Body of pancreas (tissue), 4 donors: Measurements from ENCODE around the gene C1orf167.

Experiments used
- POLR2A ChIP-seq, 3 donors: fragments of 450-650 bp; IDR thresholded peaks; one replicate each; pipeline ENCODE4 v1.6.1; 2016; ENCODE audit warnings: antibody characterized with exemption in 3 of 3, mild to moderate bottlenecking in 2 of 3
- TF ChIP-seq, protein P1 (sequence below), 7 experiments: fragments of 450-650 bp in 4 of 7; fragments of 200-600 bp in 3 of 7; sonication (generic) in 3 of 7; IDR thresholded peaks; one replicate each; pipeline ENCODE4 v1.5.1; 2016 to 2019; ENCODE audit warnings: antibody characterized with exemption in 7 of 7

DNA sequence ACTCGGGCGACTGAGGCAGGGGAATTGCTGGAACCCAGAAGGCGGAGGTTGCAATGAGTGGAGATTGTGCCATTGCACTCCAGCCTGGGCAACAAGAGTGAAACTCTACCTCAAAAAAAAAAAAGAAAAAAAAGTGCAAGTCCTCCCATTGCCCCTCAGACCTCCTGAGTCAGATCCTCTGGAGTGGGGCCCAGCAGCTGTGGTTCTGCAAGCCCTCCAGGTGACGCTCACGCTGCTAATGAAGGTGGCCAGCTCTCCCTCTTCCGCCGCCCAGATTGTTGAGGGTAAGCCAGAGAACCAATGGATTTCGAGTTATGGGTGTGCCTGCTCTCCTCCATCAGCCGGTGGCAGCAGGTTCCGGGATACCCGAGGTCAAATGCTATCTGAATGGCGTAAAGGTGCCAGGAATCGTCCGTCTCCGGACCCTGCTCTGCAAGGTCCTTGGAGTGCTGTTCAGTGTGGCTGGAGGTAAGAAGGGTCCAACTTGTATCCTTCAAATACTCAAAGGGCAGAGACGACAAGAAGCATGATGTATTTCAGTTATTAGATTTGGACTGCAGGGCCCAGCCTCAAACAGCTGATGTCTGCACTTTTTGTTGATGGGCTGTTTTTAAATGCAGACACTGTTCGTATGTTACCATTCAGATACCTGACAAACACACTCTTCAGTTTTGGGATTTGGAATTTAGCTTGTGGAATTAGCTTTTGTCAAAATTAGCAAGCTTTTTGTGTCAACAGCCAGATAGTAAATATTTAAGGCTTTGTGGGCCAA lies 61.6 kb downstream of the C1orf167 start:
- TF ChIP-seq, protein P1, sequence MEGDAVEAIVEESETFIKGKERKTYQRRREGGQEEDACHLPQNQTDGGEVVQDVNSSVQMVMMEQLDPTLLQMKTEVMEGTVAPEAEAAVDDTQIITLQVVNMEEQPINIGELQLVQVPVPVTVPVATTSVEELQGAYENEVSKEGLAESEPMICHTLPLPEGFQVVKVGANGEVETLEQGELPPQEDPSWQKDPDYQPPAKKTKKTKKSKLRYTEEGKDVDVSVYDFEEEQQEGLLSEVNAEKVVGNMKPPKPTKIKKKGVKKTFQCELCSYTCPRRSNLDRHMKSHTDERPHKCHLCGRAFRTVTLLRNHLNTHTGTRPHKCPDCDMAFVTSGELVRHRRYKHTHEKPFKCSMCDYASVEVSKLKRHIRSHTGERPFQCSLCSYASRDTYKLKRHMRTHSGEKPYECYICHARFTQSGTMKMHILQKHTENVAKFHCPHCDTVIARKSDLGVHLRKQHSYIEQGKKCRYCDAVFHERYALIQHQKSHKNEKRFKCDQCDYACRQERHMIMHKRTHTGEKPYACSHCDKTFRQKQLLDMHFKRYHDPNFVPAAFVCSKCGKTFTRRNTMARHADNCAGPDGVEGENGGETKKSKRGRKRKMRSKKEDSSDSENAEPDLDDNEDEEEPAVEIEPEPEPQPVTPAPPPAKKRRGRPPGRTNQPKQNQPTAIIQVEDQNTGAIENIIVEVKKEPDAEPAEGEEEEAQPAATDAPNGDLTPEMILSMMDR (IDR thresholded peaks at IDR 0.05): no peak
- no peak for TF ChIP-seq POLR2A (IDR thresholded peaks at IDR 0.05)
